Islet of Langerhans (tissue), 1 donor: ENCODE measurements around the gene COG2.
"Not testable (repeated sequence)": the region's sequence is repeated elsewhere in the genome, so short reads cannot be mapped to it uniquely, and the experiment has no call there.

ENCODE experiments used
- FAIRE-seq: peaks from one replicate; lab custom pipeline; 2011; peaks lifted over from hg19 to GRCh38; lab: Jason Lieb, UNC

COG2 gene

GRCh38 chr1:230642263-230642959, at the start of gene COG2:
Gene COG2 (plus strand): TSS chr1:230642481. CDS start chr1:230642607, 126 bp downstream.
- FAIRE-seq: no peak

DNA sequence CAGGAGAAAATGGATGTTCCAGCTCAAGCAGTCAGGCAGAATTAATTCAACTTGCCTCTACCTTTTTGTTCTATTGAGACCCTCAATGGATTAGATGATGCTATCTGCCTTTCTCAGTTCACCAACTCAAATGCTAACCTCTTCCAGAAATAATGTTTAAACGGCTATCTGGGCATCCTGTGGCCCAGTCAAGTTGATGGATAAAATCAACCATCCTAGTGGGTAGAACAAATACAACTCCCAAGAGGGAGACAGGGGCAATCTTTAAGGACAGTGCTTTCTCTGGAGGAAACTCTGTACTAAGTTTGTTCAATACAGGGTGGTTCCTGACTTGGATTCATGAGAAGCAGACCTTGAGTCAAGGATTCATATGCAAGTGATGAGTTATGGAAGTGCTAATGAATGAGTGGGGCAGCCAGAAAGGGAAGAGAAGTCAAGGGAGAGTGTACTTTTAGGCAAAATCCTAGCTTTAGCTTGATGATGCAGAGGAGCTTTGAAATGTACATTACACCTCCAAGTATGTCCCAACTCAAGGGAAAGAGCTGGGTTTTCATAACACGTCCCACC, 49.4 kb upstream of the COG2 start:
- FAIRE-seq: no peak

DNA sequence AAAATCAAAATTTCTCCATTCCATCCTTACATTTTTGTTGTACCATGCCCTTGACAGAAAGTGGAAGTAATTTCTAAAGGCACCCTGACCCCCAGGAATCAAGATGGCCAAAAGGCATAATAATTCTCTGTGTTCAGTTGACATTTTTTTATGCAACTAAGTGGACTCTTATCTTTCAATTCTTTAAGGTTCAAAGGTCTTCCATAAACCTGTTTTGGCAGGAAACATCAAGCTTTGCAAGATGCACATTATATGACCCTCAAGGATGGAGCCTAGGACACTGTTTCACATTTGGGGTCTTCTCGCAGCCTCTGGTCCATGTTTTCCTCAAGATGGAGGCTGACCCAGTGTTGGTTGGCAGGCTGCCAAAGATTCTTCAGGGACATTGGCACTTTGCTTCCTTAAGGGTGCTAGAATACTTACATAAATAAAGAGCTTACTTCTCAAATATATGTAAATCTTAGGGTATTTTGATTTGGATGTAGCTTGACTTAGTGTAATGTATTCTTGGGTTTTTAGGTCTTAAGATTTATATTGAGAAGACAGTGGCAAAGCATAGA, 48.0 kb upstream of the COG2 start:
- FAIRE-seq: no peak

- no peak for FAIRE-seq
These were observed 47.1 kb upstream of the COG2 start for GRCh38 chr1:230595181-230595580.

GRCh38 chr1:230596306-230596705, 46.0 kb upstream of the COG2 start:
- FAIRE-seq: no peak

DNA sequence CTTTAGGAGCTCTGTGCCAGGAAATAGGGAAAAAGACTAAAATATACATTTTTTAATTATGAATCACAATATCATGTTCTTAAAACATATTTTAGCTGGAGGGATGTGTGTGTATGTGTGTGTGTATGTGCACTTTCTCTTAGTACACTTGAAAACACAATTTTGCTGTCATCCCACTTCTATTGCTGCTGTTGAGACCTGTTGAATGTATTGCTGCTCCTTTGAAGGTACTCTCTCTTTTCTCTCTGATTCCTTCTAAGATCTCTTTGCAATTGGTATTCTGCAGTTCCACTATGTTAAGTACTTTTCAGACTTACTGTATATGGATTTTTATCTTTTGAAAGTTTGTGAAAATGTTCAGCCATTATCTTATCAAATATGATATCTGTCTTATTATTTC, 43.5 kb upstream of the COG2 start:
- no peak for FAIRE-seq

GRCh38 chr1:230599926-230600656, 42.2 kb upstream of the COG2 start:
- no peak for FAIRE-seq

GRCh38 chr1:230600657-230601400, 41.5 kb upstream of the COG2 start:
- not testable (repeated sequence) for FAIRE-seq

GRCh38 chr1:230609208-230609607, 33.1 kb upstream of the COG2 start:
- FAIRE-seq: no peak

- FAIRE-seq: no peak
These were observed 31.7 kb upstream of the COG2 start for GRCh38 chr1:230610589-230610988.

DNA sequence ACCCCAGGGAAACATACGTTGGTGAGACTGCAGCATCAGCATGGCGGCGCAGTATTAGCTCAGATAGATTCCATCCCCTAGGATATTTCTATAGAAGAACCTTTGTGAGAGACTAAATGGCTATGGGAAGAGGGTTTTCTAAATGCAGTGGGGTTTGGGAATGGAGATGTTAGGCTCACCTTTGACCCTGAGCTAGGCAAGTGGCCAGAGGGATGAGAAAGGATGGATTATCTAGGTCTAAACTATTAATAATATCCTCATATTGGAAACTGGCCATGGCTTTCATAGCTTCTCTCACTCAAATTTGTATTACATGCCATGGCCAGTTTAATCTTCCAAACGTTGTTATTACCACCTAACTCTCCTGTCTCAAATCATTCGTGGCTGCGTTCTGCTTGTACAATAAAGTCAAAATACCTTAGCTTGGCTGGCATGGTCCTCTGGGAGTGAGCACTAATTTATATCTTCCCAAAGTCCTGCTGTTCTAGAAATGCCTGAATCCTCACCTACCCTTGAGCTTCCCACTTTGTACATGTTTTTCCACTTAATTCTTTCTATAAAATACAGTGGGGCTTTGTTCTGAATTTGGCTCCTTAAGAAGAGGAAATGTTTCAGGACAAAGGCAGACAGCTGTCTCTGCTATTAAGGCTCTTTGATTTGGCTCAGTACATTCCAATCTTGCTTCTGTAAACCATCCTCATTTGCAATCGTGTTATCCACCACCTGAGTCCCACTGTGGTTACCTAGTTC, 31.0 kb upstream of the COG2 start:
- no peak for FAIRE-seq

- no peak for FAIRE-seq
These were observed 30.4 kb upstream of the COG2 start for GRCh38 chr1:230611878-230612235.

DNA sequence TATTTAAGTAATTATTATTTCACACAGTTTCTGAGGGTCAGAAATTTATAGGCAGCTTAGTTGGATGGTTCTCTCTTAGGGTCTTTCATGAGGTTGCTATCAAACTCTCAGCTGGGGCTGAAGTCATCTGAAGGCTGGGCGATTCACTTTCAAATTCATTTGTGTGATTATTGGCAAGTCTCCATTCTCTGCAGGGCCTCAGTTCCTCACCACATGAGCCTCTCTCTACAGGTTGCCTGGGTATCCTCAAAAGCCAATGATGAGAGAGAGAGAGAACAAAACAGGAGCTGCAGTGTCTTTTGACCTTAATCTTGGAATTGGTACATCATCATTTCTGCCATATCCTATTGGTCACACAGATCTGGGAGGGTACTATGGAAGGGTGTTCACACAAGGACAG, 29.6 kb upstream of the COG2 start:
- FAIRE-seq: no peak

- no peak for FAIRE-seq
These were observed 28.2 kb upstream of the COG2 start for GRCh38 chr1:230614121-230614520.

DNA sequence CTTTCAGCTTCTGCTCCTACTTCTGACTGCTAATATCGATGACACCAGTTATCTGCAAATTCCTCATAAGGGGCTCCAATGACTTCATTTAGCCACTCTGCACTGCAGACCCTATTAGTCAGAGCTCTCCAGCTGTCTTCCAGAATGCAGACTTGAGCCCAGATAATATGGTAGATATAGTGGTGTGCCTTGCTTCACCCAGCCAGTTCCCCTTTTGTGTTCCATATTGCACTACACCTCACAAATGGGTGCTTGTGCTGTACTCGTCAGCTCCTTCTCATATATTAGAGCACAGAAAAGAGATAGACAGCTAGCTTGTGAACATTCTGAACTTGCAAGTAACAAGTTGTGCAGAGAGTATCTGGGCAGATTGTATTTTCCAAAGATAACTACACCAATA, 23.7 kb upstream of the COG2 start:
- FAIRE-seq: no peak

- FAIRE-seq: no peak
These were observed 21.5 kb upstream of the COG2 start for GRCh38 chr1:230620649-230621323.

DNA sequence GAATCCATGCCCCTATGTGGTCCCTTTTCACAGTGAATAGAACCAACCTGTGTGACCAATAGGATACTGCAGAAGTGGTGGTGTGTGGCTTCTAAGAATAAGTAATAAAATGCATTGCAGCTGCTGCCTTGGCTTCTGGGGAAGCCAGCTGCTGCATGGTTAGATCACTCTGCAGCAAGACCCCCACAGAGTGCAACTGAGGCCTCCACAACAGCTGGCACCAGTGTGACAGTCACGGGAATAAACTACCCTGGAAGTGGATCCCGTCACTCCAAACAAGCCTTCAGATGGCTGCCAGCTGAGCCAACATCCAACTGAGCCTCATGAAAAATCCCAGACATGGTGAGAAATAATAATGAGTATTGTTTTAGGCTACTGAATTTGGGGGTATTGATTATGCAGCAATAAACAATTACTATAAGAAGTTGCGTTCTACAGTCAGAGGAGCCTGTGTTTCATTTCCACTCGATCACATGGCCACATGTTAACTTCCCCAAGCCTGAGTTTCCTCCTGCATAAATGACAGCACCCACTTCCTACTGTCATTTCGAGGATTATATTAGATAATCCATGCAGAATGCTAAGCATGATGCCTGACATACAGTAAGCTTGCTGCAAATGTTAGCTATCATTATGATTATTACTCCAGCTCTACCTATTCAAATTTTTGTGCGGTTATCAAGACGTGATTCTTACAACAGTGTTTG, 20.8 kb upstream of the COG2 start:
- FAIRE-seq: no peak

GRCh38 chr1:230622151-230622550, 20.1 kb upstream of the COG2 start:
- no peak for FAIRE-seq

DNA sequence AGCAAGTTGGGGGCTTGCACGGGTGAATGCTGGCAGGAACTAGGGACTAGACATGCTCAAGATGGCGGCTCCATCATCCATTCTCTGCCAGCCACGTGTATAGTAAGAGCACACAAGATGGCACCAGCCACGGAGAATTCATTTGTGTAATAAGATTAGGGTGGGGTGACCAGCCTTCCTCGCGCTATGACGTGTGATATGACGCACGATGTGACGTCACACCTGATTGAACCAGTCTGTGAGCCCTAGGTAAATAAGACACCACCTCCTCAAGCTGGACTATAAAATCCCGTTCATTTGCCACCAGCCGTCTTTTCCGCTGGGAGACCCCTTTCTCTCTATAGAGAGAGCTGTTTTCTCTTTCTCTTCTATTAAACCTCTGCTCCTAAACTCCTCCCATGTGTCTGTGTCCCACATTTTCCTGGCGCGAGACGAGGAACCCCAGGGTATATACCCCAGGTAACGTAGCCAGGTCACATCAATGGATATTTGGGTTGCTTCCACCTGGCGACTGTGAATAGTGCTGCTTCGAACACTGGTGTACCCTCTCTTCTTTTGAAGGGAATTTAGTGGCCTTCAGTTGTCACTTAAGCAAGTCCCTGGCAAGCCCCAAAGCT, 18.1 kb upstream of the COG2 start:
- no peak for FAIRE-seq

GRCh38 chr1:230626232-230626631, 16.0 kb upstream of the COG2 start:
- FAIRE-seq: no peak
